Stimulated activated CD4-positive, alpha-beta T cell treated with anti-CD3 and anti-CD28 coated beads, Interleukin-1b, Interleukin-23, amount 100 ng/mL, for 48 hours (primary cell): ENCODE measurements around the gene MED22.
"Not testable (repeated sequence)": the region's sequence is repeated elsewhere in the genome, so short reads cannot be mapped to it uniquely, and the experiment has no call there.

ENCODE experiments used
- DNase-seq: peaks from one replicate; pipeline ENCODE4 v3.0.0-alpha.2; 2020

The MED22 gene

GRCh38 chr9:133333566-133333965 lies 14.4 kb downstream of the MED22 start:
- DNase-seq = no peak

DNA sequence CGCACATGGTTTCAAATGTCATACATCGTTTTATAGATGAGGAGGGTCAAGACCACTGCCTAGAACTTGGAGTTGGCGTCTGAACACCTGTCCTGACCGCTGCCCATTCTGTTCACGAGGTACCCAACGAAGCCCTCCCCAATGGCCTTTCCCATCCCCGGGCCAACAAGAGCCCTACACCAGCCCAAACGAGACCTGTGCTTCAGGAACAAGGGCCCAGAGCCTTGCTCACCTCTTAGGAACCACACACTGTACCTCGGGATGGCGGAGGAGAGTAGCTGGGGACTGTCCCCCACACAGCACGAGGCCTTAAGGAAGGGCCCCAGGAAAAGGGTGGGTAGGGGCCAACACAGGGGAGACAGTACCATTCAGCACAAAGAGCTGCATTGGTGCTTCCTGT lies 14.9 kb downstream of the MED22 start:
- DNase-seq = no peak

GRCh38 chr9:133332381-133332730 lies 15.6 kb downstream of the MED22 start:
- DNase-seq = no peak

- no peak for DNase-seq
Measured at GRCh38 chr9:133331641-133332380, 16.1 kb downstream of the MED22 start.

DNA sequence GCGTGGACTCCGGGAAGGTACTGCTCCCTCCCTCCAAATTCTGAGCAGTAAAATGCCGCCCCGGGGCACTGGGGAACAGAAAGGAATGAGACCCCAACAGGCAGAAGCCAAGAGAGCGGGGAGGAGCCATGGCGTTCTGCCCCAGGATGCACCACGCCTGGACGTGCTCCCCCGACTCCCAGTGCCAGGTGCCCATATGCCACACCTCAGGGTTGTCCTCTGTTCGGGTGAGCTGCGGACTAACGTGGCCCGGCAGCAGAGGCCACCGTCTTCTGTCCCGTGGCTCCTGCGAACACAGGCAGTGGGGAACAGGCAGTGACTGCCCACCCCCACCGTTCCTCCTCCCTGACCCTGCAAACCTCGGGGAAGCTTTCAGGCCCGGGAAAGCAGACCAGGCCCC lies 16.7 kb downstream of the MED22 start:
- DNase-seq = no peak

- DNase-seq = not testable (repeated sequence)
Measured at GRCh38 chr9:133329306-133330156, 18.4 kb downstream of the MED22 start.

DNA sequence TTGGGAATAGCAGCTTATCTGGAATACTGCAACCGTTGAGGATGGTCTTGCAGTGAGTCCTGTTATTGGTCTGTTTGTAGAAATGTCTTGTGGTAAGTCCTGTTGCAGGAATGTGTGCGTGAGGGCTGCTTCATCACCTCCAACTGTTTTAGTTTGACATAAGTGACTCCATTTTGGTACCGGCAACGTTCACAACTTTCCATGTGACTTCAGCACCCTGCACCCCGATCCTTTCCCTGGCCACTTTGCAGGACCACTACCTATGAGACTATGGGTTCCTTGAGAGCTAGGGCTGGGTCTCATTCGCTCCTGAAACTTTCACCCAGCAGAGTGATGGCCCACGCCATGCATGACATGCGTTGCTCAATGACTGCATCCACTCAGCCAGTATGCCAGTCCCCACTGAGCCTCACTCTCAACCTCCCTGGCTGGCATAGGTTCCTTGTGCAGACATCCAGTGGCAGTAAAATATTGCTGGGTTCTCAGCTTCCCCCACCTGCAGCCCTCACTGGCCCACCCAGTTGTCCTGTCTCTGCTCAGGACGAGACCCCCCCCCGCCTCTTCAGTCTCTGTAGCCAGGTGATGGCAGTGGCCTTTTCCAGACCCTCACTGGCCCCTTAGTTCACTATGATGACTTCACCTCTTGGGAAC lies 20.0 kb downstream of the MED22 start:
- no peak for DNase-seq

DNA sequence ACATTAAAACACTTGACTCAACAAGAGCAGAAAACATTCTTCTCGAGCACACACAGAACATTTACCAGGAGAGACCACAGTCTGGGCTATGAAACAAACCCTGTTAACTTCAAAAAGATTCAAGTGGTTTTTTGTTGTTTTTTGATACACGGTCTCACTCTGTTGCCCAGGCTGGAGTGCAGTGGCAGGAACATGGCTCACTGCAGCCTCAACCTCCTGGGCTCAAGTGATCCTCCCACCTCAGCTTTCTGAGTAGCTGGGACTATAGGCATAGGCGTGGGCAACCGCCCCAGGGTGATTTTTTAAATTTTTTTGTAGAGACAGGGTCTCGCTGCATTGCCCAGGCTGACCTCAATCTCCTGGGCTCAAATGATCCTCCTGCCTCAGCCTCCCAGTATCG lies 20.9 kb downstream of the MED22 start:
- DNase-seq = not testable (repeated sequence)

DNA sequence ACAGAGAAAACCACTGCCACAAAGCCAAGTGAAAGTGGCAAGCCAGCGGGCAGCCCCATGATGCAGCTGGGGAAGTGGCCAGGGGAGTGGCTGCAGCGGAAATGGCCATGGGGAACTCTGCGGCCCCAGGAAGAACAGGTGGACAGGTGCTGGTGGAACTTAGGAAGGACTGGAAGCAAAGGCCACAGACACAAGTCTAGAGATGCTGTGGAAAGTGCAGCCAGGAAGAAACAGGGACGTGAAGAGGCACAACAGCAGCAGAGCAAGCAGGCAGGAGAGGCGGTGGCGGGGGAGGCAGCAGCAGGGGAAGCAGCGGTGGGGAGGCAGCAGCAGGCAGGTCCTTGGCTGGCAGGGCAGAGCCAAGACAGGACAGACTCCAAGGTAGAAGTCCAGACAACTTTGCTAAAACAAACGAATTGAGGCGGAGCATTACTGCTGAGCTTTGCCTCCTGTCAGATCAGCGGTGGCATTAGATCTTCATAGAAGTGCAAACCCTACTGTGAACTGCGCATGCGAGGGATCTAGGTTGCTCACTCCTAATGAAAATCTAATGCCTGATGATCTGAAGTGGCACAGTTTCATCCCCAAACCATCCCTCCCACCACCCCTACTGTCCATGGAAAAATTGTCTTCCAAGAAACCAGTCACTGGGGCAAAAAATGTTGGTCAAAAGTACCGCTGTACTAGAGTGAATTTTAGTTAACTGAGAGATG lies 23.8 kb downstream of the MED22 start:
- no peak for DNase-seq

DNA sequence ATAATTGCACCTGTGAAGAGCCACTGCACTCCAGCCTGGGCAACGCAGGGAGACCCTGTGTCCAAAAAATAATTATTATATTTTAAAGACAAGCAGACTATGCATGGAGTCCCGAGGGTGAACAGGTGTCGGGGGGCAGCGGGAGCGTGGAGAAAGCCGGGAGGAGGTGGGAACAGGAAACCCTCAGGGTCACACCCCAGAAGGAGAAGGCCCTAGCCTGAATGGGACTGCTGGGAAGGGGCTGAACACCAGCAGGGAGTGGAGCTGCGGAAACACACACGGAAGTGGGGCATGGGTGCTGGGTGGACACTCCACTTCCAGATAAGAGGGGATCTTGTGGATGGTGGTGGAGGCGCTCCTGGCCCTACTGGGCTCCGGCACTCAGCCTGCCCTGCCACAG lies 24.7 kb downstream of the MED22 start:
- DNase-seq = no peak

GRCh38 chr9:133322701-133323100 lies 25.2 kb downstream of the MED22 start:
- no peak for DNase-seq

GRCh38 chr9:133321411-133321935 lies 26.5 kb downstream of the MED22 start:
- DNase-seq = no peak

DNA sequence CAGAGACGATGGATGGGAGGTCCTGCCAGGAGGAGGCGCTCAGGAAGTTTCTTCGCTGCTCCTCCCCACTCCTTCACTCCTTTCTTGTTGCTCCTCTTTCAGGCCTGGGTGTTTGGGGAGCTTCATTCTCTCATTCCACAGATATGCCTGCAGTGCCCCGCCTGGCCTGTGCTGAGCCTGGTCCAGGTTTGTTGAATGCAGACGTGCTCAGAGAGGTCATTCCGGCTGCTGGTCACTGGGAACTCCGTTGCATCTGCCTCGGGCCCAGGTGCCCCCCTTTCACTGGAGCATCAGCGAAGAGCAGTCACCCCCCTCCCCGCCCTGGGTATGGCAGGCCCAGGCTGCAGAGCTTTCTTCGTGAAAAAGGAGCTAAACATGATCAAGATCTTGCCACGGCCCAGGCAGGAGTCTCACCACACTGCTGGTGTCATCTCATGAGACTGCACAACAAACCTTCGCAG lies 27.5 kb downstream of the MED22 start:
- DNase-seq = no peak

DNA sequence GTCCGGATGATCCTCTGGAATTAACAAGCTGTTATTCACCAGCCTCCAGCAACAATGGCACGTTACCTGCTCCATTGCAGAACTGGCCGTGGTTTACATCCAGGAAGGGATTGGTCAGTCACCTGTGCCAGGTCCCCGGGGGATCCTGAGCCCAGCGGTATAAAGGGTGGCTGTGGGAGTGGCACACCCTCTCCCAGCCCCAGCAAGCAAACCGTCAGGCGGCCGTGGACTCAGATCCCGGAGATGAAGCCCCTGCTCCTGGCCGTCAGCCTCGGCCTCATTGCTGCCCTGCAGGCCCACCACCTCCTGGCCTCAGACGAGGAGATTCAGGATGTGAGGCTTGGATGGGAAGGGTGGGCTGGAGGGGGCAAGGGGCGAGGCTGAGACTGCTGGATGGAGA lies 30.4 kb downstream of the MED22 start:
- DNase-seq = not testable (repeated sequence)

DNA sequence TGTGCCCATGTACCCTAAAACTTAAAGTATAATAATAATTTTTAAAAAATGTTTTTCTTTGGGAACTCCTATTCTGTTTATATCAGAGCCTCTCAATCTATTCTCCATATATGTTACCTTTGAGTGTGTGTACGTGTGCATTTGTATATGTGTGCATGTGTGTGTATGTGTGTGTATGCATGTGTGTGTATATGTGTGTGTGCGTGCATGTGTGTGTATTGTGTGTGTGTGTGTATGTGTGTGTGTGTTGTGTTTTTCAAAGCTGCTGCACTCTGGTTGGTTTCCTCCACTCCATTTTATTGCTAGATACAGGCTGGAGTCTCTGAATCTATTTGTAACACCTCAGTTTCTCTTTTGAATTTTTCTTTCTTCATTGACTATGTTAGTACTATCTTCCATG lies 31.9 kb downstream of the MED22 start:
- no peak for DNase-seq

- no peak for DNase-seq
Measured at GRCh38 chr9:133309608-133310007, 38.3 kb downstream of the MED22 start.

DNA sequence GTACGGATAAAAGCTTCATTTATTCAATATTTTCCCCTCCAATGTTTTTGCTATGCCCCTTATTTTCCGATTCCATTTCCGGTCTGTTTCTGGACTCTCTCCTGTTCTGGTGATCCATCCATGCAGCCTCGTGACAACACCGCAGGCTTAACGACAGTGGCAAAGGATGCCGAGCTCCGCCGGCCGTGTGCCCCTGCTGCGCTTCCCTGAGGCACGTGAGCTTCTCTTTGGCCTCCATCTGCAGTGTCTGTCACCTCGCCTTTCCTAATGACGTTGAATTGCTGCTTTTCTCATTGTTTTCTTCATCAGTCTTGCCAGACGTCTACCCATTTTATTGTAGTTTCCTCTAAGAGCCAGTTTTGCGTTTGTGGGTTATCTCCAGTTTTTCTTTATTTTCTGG lies 40.6 kb downstream of the MED22 start:
- DNase-seq = no peak

GRCh38 chr9:133306242-133307204 lies 41.4 kb downstream of the MED22 start:
- no peak for DNase-seq

DNA sequence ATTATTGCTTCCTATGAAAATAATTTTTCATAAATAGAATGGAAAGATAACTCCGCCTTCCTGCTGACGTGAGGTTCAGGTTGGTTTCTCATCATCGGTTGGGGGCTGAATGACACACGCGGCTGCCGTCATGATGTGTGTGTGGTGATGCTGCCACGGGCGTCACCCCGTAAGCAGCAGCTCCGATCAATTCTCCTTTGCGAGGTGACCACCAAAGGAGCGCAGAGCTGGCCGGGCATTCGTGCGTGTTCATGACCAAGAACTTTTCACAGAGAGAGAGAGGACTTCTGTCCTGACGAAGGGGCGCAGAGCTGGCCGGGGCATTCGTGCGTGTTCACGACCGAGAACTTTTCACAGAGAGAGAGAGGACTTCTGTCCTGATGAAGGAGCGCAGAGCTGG lies 42.2 kb downstream of the MED22 start:
- no peak for DNase-seq

DNA sequence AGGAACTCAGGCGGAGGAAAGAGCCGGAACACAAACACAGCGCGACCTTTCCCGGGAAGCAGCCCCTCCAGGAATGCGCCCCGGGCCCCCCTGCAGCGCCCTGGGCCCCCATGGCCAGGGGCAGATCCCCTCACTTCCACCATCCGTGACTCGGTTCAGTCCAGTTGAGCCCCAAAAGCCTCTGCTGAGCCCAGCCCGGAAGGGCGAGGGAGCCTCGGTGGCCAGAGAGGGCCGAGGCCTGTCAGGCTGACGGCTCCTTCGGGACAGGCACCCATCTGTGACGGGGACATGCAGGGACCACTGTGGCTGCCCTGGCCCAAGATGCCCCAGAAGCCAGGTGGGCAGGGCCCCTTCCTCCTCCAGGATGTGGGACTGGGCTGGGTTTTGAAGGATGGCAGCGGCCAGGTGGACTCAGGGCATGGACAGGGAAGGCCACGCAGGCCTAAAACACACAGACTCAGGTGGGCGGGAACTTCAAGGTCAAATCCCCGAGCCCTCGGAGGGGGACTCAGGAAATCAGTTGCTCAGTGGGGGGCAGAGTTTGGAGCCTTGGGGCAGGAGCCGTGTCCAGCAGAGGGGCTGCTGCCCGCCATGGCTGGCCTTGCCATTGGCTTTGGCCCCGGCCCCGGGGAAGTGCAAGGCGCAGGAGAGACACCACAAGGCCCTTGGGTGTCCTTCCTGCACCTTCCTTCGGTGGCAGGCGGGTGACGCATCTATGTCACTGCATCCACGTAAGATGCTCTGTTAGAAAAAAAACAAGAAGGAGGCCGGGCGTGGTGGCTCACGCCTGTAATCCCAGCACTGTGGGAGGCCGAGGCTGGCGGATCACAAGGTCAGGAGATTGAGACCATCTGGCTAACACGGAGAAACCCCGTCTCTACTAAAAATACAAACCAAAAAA lies 43.2 kb downstream of the MED22 start:
- no peak for DNase-seq

DNA sequence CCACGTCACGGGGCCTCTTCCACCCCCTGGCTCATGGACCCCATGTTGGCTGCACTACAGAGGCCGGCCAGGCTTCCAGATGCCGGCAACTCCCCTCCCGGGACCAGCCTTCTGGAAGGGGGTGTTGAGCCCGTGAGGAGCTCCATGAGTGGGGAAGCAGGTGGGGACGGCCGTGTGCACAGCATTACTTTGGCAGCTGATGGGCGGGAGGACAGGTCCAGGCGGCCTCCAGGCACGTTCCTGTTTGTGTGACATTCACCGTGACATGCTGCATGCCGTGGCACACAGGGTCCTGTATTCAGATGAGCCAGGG lies 43.8 kb downstream of the MED22 start:
- no peak for DNase-seq
